DMS79 (cell line): ENCODE data around the gene MOK.

Experiments
- DNase-seq: peaks from one replicate; lab custom pipeline; 2025; lab: John Stamatoyannopoulos, UW

The MOK gene

DNA sequence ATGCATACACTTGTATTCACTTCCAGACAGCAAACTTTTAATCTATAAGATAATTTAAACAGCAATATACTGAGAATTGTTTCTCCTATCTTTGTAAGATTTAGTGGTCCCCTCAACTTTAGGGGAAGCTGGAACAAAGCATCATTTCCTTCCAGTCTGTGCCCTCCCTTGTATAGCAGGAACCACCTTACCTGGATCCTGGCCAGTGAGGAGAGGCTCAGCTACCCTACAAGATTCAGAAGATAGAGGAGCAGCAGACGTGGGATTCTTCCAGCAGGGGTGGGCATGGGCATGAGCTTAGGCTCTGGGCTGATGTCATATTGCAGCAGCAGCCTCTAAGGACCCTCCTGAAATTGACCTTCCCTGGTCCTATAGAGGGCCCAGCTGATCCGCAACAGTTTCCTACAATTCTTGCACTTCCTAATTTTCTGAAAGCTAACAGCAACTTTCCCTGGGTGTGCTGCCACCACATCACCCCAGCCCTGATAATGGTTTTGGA, 21.3 kb downstream of the MOK start:
- no peak for DNase-seq

GRCh38 chr14:102282751-102283465, 22.1 kb downstream of the MOK start:
- DNase-seq, result no peak

GRCh38 chr14:102280376-102280962, 24.5 kb downstream of the MOK start:
- DNase-seq, result no peak

DNA sequence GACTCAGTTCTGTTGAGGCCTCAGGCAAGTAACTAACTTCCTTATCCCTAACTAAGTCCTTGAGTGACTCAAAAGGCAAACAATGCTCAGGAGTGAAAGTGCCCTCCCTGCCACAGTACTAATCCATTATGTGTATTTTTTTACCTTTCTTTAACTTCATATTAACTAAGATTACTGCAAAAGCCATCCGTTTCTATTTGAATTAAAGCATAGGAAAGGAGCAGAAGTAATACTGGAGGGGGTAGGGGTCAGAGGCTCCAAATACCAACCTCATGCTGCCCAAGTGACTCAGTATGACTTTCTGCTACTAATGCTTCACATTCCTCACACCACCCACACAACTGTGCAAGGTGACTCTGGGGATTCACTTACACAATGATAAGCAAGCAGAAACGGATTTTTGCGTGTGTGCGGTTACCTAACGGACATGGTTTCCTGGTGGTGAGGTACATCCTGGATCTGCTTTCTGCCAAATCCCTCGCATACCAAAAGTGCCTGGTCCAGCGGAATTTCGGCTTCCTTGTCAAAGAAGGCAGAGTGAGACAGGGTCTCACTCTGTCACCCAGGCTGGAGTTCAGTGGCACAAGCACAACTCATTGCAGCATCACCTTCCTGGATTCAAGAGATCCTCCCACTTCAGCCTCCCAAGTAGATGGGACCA, 25.1 kb downstream of the MOK start:
- no peak for DNase-seq

DNA sequence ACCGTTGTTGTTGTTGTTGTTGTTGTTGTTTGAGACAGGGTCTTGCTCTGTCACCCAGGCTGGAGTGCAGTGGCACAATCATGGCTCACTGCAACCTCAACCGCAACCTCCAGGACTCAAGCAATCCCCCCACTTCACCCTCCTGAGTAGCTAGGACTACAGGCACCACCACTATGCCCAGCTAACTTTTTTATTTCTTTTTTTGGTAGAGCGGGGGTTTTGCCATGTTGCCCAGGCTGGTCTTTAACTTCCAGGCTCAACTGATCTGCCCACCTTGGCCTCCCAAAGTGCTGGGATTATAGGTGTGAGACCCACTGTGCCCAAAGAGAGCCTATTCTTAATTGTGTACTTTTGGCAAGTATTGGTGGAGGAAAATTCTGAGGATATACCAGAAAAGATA, 25.7 kb downstream of the MOK start:
- DNase-seq, result no peak

DNA sequence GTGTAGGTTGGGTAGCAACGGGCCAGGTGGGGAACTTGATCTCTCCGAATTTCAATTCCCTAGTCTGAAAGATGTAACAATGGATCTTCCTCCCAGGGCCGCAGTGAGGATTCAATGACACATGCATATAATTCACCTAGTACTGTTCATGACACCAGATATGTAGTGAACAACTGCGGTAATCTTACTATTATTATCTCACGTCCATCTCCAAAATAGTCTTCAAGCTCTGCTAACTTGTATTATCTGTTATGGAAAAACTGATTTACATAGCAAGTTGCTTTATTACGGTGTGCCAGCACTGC, 26.4 kb downstream of the MOK start:
- no peak for DNase-seq

DNA sequence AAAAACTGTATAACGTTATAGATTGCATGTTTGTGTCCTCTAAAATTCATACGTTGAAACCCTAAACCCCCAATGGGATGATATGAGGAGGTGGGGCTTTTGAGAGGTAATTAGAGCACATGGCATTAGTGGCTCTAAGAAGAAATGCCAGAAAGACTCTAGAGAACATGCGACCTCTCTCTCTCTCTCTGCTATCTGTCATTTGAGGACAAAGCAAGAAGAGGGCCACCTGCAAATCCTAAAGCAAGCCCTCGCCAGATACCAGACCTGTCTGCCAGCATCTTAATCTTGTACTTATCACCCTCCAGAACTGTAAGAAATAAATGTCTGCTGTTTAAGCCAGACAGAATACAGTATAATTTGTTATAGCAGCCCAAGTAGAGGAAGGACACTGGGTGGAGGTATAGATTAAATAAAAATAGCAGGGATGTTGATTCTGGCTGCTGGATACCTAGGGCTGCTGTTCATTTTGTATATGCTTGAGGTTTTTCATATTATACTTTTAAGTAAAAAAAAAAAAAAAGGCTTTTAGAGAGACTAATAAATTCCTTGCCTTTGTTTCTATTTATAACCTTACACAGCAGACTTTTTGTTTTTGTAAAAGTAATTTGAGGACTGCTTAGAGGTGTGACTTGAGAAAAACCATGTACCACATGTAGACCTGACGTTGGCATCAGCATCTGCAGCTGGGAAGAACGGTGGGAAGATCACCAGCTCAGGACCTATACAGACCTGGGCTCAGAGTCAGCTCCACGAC, 26.9 kb downstream of the MOK start:
- DNase-seq, result no peak

DNA sequence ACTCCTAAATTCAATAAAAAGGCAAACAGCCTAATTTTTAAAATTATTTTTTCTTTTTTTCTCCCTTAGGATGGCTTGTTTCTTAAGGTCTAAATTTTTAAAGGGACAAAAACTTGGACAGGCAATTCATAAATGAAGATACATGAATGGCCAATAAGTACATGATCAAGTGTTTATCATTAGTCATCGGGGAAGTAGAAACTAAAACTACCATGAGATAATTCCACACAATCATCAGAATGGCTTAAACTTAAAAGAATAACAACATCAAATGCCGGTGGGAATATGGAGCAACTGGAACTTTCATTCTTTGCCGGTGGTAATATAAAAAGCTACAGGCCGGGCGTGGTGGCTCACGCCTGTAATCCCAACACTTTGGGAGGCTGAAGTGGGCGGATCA, 29.1 kb downstream of the MOK start:
- no peak for DNase-seq

GRCh38 chr14:102272392-102272791, 32.6 kb downstream of the MOK start:
- DNase-seq, result no peak

- DNase-seq, result no peak
These were observed 40.2 kb downstream of the MOK start for GRCh38 chr14:102264775-102265174.

DNA sequence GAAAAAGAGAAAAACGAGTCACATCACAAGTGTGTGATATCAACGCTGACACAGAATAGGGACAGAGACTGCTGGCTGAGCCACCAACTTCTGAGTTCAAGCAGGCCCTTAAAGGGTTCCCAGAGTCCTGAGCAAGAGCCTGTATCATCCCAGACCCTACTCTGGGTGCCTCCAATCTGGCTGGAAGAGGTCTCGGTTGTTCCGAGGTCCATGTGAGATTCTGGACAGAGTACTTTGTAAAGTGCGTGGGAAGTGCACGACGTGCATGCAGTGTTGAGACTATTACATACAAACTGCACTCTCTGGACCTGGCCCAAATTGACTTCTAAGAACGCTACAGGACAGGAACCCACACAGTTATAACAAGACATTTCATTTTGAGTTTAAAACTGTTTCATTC, 40.6 kb downstream of the MOK start:
- DNase-seq, result no peak

- DNase-seq, result peak; percentile 33
These were observed 42.0 kb downstream of the MOK start for GRCh38 chr14:102262929-102263462.

DNA sequence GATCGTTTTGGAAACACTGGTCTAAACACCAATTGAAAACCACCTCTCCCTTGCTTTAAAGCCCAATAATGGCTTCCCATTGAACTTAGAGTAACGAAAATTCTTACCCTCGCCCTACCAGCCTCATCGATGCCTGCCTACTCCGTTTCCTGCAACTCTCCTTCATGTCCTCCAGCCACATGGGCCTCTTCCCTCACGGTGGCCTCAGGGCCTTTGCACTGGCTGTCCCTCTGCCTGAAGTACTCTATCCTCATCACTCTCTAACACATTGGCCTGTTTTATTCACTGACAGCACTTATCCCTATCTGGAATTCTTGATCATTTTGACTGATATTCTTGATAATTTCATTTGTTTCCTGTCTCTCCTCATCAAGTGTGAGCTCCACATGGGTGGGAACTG, 46.8 kb downstream of the MOK start:
- no peak for DNase-seq

- DNase-seq, result no peak
These were observed 48.2 kb downstream of the MOK start for GRCh38 chr14:102256716-102257115.

DNA sequence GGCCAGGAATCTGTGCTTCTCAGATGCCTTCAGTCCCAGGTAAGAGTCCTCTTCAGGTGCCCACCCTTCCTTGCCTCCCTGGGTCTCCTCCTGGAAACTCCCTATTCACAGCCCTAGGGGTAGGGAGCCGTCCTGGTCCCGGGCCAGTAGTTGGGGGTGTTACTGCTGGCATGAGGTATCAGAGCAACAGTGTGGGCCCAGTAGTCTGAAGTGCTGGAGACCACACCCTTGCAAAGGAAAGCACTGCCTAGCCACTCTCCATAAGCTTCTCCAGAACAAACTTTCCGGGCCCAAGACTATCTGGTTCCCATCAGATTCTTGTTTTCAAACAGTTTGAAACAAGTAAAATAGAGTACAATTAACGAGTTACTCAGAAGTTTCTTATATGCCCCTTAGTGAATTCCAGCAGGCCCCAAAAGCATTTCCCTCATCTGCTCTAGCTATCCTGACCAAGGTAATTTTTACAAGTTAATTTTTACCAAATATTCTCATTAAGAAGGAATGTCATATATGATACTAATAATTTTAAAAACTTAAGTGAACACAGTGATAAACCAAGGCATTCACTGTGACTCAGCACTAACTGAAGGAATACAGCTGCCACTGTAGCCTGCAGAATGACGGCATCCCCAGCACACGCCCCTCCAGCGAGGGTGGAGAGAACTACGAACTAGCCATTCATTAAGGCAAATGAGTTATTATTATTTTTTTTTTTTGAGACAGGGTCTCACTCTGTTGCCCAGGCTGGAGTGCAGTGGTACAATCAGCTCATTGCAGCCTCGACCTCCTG, 49.4 kb downstream of the MOK start:
- DNase-seq, result no peak

- no peak for DNase-seq
These were observed 51.8 kb downstream of the MOK start for GRCh38 chr14:102252834-102253801.

- DNase-seq, result no peak
These were observed 53.8 kb downstream of the MOK start for GRCh38 chr14:102251161-102251560.

DNA sequence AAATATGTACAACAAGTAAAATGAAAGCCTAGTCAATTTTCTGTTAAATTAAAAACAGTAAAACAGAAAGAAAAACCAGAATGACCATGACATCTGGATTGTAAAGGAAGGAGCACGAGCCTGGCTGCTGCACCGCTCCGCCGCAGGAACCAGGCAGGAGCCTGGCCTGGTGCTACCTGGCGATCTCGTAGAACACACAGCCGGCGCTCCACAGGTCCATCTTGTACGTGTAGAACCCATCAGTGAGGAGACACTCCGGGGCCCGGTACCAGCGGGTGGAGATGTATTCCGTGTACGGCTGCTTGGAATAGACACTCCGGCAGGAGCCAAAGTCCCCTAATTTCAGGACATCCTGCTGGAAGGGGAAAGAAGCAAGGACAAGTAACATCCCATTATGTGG, 54.3 kb downstream of the MOK start:
- no peak for DNase-seq

- no peak for DNase-seq
These were observed 55.0 kb downstream of the MOK start for GRCh38 chr14:102249981-102250380.

DNA sequence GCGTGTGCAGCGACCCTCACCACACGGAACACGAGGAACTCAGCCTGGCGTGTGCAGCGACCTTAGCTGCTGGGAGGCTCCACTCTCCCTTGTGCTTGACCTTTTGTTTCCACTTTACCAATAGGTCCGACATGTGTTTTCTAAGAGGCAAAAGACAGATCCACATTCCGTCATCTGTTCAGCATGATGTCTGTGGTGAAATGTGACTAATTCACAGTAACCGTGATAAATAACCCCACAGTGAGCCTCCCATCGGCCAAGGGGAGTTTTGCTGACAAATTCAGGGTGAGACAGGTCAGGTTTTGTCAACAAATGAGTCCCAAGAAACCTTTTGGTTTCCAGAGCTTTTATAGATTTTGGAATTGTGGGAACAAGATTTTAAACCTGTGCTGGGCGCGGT, 55.9 kb downstream of the MOK start:
- no peak for DNase-seq

- no peak for DNase-seq
These were observed 56.8 kb downstream of the MOK start for GRCh38 chr14:102248121-102248520.
